Inflammatory macrophage treated with lipopolysaccharide for 4 hours (primary cell): ENCODE data around the gene PIEZO2.

ENCODE experiments used
- DNase-seq: peaks from one replicate; pipeline ENCODE4 v3.0.0-alpha.2; 2020

The PIEZO2 gene

GRCh38 chr18:11112286-11112685 is 37.1 kb downstream of the PIEZO2 start:
- DNase-seq: no peak

GRCh38 chr18:11110509-11110908 is 38.9 kb downstream of the PIEZO2 start:
- DNase-seq: no peak

- no peak for DNase-seq
Measured at GRCh38 chr18:11108947-11109346, 40.4 kb downstream of the PIEZO2 start.

- DNase-seq: no peak
Measured at GRCh38 chr18:11106894-11107293, 42.5 kb downstream of the PIEZO2 start.

- no peak for DNase-seq
Measured at GRCh38 chr18:11105463-11105862, 43.9 kb downstream of the PIEZO2 start.

- no peak for DNase-seq
Measured at GRCh38 chr18:11104307-11104706, 45.1 kb downstream of the PIEZO2 start.

- DNase-seq: no peak
Measured at GRCh38 chr18:11096839-11097750, 52.3 kb downstream of the PIEZO2 start.

GRCh38 chr18:11096411-11096810 is 53.0 kb downstream of the PIEZO2 start:
- DNase-seq: no peak

- DNase-seq: no peak
Measured at GRCh38 chr18:11095674-11096293, 53.6 kb downstream of the PIEZO2 start.

GRCh38 chr18:11095211-11095610 is 54.2 kb downstream of the PIEZO2 start:
- DNase-seq: no peak

GRCh38 chr18:11091746-11092145 is 57.6 kb downstream of the PIEZO2 start:
- DNase-seq: no peak

- no peak for DNase-seq
Measured at GRCh38 chr18:11089931-11090715, 59.2 kb downstream of the PIEZO2 start.

- no peak for DNase-seq
Measured at GRCh38 chr18:11081009-11081532, 68.3 kb downstream of the PIEZO2 start.

GRCh38 chr18:11078491-11078890 is 70.9 kb downstream of the PIEZO2 start:
- no peak for DNase-seq

GRCh38 chr18:11077548-11078187 is 71.7 kb downstream of the PIEZO2 start:
- no peak for DNase-seq

- no peak for DNase-seq
Measured at GRCh38 chr18:11074889-11075288, 74.5 kb downstream of the PIEZO2 start.

- no peak for DNase-seq
Measured at GRCh38 chr18:11073971-11074370, 75.4 kb downstream of the PIEZO2 start.

- no peak for DNase-seq
Measured at GRCh38 chr18:11072632-11073031, 76.7 kb downstream of the PIEZO2 start.

GRCh38 chr18:11071300-11071699 is 78.1 kb downstream of the PIEZO2 start:
- no peak for DNase-seq

GRCh38 chr18:11070593-11070992 is 78.8 kb downstream of the PIEZO2 start:
- DNase-seq: no peak

- no peak for DNase-seq
Measured at GRCh38 chr18:11066038-11066437, 83.3 kb downstream of the PIEZO2 start.

GRCh38 chr18:11064727-11065460 is 84.5 kb downstream of the PIEZO2 start:
- no peak for DNase-seq
